Breast epithelium (tissue), 3 donors: Measurements from ENCODE around the gene ZNRD2.

Experiments used
- CTCF ChIP-seq, 3 donors: fragments of 450-650 bp; IDR thresholded peaks; one replicate each; pipeline ENCODE4 v1.5.1; 2016 to 2017; ENCODE audit warnings: antibody characterized with exemption in 3 of 3, mild to moderate bottlenecking in 3 of 3, moderate library complexity in 3 of 3
- POLR2A ChIP-seq: fragments of 450-650 bp; IDR thresholded peaks from one replicate; pipeline ENCODE4 v1.6.1; 2016; ENCODE audit warnings: antibody characterized with exemption, mild to moderate bottlenecking, moderate library complexity

- TF ChIP-seq POLR2A (no peak), CTCF (IDR thresholded peaks at IDR 0.05) (no peak)
Measured at GRCh38 chr11:65586247-65586630, 16.0 kb downstream of the ZNRD2 start.
